ENCODE data around the gene TTLL4.

- TF ChIP-seq CTCF (IDR thresholded peaks at IDR 0.05), result no peak
- TF ChIP-seq POLR2A (IDR thresholded peaks at IDR 0.05), result no peak
Measured at GRCh38 chr2:218708086-218708485, 2.5 kb upstream of the TTLL4 start.
